SK-N-DZ (cell line): ENCODE measurements around the gene SOCS7.

Experiments used
- DNase-seq: peaks from one replicate; pipeline ENCODE4 v3.0.0-alpha.2; 2015; ENCODE audit warnings: low spot score

The SOCS7 gene

DNA sequence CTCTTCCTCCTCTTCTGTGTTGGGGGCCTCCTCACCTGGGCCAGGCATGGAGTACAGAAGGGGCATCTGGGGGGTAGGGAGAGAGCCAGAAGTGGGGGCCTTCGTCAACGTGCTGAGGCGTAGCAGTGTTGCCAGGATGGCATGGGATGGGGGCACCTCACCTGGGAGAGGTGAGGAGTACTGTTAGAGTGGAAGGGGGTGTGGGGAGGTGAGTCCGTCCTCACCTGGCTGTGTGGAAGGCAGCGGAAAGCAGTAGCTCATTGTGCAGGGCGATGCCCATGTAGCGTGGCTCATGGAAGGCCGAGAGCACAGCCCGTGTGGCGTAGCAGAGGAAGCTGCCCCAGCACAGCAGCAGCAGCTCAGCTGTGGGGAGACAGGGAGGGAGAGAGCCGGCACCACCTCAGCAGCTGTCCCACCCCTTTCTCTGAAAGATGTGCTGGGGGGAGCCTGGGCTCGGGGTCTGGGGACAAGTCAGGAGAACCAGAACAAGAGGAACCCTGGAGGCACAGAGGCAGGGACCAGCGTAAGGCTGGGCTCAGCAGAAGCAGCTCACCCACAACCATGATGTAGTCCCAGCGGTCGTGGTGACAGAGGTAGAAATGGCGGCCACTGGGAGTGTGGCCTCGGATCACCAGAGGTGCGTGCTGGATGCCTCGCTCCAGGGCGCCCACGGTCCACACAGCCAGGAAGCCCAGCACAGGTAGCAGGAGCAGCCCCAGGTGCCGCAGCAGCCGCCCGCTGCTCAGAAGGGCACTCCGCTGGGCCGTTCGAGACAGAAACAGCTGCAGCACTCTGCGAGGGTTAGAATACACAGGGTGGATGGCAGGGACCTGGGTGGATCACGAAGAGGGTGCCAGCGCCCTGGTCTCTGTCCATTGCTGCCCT is 16.9 kb upstream of the SOCS7 start:
- no peak for DNase-seq

DNA sequence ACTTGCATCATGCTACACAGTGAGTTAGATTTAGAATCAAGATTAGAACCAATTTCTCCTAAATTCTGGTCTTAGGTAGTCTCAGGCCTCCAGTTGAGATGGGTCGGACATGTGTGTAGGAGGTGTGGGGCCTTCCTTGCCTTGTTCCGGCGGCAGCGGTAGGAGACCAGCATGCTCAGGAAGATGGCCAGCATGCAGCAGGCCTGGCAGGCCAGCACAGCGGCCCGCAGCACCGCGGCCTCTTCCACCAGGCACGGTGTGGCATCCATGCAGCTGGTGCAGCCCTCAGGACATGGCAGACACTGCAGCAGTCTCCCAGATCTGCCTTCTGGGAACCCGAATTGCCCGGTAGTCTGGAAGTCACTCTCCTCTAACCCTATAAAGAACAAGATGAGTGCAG is 14.8 kb upstream of the SOCS7 start:
- no peak for DNase-seq

DNA sequence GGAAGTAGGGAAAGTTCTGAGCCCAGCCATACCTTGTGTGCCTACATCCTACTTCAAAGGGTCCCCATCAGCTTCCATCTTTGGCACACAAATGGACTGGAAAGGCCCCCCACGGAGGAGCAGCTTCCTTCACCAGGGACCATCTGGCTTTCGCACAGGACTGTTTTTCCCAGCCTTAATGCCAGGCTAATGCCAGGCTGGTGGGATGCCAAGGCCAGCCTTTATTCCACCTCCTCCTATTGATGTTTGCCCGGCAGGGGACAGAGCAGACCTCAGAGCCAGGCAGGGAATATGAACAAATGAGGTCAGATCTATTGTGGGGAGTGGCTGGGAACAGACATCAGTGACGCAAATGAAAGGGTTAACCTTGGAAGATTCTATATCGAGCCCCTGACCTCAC is 13.6 kb upstream of the SOCS7 start:
- DNase-seq = no peak

DNA sequence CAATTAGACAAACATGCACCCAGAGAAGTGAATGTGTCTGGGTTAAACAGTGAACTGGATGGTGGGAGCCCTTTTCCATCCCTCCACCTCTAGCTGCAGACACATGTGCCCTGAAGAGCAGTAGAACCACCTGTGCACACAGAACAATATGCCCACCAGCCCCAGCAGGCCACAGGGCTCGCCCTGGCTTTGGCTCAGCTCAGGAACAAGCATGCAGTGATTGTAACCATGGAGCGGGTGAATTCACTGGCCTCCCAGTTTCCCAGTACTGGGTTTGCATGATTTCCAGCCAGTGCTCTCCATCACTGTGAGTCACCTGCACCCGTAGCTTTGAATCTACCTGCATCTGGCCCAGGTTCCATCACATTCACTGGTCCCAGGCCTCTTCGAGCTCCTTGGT is 13.1 kb upstream of the SOCS7 start:
- DNase-seq = no peak

DNA sequence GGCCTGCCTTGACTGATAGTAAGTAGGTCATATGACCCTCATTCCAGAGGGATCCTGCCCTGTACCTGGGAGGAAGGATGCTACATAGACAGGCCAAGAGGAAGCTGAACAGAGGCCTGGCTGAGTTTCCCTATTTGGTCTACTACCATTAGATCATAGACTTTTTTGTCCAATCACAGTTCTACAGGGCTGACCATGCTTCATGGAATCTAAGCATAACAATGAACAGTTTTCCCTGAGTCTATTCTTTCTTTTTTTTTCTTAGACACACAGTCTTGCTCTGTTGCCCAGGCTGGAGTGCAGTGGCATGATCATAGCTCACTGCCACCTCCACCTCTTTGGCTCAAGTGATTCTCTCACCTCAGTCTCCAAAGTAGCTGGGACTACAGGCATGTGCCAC is 11.8 kb upstream of the SOCS7 start:
- no peak for DNase-seq

DNA sequence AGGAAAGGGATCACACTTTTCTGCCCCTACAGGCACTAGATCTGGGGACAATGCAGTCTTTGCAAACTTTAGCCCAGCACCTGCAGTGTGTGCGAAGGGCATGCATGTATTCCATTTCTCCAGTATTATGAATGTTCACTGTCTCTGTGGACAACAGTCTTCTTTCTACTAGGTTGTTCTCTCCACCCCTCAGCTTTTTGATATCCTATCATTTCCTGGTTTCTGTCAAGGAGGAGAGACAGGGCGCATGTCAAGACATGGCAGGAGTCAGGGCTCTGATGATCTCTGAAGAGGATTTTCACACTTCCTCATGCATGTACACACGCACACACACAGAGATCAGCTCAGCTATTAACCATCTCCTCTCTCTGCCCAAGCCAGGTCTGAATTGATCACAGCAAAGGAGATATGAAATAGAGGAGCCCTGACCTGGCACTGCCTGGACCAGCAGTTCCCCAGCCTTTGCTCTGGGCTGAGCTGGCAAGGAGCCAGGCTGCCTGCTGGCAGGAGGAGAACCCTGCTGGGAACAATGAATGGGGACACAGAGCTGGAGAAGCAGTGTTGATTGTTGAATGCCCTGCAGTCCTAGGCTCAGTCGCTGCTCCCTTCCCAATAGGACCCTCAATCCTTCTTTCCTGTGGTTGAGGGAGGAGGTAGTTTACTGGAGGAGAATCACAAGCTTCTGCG is 10.5 kb upstream of the SOCS7 start:
- no peak for DNase-seq

DNA sequence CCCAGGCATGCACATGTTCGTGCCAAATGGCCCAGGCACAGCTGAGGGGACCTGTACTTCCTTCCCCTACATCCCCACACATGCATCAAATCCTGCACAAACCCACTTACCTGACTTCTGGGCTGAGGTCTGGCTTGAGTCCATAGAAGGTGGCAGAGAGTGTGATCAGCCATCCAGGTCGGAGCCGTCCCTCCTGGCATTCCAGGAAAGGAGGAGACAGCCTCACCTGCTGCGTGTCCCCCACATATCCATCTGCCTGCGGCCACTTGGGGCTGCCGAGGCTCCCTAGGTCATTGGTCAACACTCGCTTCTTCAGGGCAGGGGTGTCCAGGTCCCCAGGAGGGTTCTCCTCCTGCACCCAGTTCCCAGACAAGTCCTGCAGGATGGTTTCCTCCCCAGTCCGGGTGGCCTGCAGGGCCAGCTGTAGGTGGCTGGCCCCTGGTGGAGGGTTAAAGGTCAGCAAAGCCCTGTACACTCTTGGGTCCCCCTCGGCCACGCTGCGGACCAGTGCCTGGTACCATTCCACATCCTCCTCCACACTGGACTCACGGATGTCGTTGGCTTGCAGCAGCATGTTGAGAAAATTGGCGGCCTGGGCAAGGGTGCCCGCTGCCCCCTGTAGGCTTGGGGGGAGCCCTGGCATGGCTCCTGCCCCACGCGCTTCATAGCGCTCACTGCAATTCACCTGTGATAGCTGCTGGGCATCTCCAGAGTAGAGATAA is 8.6 kb upstream of the SOCS7 start:
- DNase-seq = no peak

DNA sequence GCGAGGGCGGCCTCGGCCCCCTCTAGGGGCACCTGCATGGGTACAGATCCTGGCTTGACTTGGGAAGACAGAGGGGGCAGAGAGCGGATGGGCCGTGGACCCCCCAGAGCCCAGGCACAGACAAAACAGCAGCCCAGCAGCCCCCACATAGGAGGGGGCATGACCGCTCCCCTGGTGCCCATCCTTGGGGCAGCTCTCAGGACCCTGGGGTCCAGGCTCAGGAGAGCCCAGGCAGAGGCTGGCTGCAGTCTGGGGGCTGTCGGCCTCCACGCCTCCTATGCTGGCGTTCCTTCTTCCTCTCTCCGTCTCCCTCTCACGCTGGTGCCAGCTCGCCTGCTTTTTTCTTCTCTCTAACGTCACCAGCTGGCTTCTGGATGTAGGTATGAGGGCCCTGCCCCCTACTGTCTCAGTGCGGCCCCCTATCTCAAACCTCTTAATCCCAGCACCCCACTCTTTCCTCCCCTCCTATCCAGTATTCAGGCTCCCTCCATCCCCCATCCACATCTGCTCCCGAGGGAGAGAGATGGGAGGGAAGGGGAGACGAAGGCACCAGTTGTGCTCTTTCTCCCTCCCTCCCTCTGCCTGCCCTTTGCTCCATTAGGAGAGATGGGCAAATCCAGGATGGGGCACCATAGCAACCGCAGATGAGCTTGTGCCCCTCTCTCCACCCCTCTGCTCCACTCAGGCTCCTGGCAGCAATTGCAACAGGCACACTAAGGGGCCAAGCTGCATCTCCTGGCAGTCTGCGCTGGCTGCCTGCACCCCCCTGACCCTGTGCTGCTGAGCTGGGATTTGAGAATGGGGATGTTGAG is 7.8 kb upstream of the SOCS7 start, which contains the start of gene GPR179:
GPR179 (minus strand) TSS at position 349 of the 812 bp plus-strand sequence; CDS start at position 182, 167 bp downstream.
- no peak for DNase-seq

DNA sequence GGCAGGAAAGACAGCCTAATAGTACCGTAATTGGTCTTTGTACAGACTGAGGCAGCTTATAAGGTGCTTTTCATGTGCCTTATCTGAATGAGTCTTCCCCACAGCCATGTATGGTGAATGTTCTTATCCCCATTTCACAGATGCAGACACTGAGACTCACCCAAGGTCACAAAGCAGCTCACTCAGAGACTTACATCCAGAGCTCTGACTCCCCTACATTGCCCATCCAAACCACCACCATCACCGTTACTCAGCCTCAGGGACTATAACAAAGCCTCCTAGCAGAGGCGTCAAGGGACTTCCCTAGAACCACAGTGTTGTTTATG is 7.3 kb upstream of the SOCS7 start:
- no peak for DNase-seq

DNA sequence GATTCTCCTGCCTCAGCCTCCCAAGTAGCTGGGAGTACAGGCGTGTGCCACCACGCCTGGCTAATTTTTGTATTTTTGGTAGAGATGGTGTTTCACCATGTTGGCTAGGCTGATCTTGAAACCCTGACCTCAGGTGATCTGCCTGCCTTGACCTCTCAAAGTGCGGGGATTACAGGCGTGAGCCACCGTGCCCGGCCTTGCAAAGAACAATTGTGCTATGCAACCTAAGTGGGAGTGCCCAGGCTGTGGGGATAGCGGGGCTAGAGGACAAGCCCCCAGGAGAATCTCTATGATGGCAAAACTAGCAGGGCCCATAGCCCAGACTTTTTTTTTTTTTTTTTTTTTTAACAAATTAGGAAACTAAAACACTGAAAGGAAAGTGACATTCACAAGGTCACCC is 5.9 kb upstream of the SOCS7 start:
- no peak for DNase-seq

DNA sequence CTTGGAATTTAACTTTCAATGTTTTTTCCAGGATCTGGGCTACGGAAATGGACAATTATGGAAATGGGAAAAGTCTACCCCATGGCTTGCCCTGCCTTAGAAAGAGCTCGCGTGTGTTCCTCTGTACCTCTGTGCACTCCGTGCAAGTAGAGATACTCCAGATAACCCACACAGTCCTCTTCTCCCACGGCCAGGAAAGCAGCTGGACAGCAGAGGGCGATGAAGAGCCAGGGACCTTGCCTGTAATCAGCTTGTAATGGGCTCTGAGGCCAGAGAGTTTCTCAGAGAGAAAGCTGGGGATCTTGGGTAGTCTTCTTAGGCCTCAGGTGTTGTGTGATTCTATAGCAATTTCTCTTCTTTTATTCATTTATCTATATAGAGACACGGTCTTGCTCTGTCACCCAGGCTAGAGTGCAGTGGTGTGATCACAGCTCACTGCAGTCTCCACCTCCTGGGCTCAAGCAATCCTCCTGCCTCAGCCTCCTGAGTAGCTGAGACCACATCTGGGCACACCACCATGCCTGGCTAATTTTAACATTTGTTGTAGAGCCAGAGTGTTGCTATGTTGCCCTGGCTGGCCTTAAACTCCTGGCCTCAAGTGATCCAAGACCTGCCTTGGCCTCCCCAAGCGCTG is 2.4 kb upstream of the SOCS7 start:
- peak; percentile 87 for DNase-seq

DNA sequence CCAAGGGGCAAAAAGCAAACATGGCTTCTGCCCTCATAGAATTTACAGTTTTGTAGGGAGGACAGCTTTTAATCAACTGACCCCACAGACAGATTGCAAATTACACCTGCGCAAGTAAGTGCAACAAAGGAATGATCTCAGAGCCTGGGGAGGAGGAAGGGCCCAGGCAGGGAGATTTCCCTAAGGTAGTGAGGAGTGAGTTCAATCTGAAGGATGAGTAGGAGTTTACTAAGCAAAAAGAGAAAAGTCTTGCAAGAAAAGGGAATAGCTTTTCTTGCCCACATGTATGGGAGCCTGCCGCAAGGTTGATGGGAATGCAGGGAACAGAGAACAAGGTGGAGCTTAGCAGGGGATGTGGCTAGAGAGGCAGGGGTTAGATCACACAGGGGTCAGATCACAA is 1.6 kb upstream of the SOCS7 start:
- DNase-seq = no peak

DNA sequence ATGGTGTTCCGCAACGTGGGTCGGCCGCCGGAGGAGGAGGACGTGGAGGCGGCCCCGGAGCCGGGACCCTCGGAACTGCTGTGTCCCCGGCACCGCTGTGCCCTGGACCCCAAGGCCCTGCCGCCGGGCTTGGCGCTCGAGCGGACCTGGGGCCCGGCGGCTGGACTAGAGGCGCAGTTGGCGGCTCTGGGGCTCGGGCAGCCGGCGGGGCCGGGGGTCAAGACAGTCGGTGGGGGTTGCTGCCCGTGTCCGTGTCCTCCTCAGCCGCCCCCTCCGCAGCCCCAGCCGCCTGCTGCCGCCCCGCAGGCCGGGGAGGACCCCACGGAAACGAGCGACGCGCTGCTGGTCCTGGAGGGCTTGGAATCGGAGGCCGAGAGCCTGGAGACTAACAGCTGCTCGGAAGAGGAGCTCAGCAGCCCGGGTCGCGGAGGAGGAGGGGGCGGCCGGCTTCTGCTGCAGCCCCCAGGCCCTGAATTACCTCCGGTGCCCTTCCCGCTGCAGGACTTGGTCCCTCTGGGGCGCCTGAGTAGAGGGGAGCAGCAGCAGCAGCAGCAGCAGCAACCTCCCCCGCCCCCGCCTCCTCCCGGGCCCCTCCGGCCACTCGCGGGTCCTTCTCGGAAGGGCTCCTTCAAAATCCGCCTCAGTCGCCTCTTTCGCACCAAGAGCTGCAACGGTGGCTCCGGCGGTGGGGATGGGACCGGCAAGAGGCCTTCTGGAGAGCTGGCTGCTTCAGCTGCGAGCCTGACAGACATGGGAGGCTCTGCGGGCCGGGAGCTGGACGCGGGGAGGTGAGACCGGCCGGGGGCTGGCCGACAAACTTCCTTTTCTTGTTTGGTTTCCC is 821 bp downstream of the SOCS7 start:
- DNase-seq = no peak

DNA sequence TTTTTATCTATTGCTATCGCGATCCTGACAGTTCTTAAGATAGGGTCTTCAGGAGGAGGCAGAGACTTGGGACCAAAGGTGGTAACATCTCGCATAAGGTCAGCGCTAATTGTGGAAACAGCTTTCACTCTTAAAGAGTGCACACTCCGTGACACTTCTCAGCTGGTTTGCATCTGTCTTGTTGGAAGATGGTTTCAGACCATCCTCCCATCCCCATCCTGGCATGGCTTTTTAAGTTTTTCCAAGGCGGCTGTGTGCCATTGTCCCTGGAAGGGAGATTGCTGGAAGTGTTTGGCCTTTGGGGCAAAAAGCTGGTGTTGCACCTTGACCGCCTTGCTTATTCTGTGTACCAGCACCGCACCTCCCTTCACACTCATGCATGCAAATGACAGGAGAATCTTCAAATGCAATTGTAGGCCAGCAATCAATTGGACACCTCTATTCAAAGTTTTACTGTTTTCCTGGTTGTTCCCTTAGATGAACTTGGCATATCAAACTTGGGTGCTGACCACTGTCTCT is 1.5 kb downstream of the SOCS7 start:
- DNase-seq = no peak

DNA sequence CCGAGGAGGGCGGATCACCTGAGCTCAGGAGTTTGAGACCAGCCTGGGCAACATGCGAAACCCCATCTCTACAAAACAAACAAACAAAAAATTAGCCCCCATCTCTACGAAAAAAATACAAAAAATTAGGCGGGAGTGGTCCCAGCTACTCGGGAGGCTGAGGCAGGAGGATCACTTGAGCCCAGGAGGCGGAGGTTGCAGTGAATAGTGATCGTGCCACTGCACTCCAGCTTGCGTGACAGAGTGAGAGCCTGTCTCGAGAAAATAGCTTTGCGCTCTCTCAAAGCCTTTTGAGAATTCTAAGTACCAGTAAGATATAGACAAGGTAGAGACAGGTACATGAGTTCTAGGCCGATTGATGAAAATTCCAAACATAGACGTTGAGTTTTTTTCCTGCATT is 2.0 kb downstream of the SOCS7 start:
- no peak for DNase-seq

DNA sequence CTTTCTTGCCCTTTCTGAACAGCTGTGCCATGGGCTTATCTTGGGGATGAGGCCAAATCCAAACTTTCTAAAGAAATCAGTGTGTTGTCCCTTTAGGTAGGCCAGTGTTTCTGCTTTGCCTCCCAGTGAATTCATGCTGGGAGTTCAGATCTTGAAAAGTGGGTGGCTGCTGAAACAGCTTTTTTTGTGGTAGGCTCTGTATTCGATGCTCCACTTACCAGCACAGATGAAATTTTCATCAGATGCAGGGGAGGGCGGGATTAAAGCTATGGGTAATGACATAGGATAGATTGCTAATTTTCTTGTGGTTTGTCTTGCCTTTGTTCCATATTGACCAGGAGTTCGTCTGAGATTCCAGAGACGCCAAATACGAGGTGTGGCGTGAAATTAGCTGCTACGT is 2.8 kb downstream of the SOCS7 start:
- DNase-seq = no peak

DNA sequence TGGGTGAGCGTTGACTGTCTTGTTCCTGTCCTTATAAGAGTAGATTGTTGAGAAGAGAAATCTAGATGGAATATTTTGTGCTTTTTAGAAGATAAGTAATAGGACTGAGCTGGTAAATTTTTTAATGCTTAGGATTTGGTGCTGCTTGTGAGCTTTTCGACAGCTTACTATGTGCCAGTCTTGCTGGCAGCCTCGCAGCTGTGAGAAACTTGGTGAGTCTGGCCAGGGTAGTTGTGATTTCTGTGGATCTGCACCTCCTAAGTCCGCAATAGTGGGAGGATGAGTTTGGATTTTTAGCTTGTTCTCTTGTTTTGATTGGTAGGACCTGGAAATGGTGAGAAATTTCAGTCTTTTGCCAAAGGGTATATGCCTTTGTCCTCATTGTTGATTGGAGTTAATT is 3.6 kb downstream of the SOCS7 start:
- no peak for DNase-seq

DNA sequence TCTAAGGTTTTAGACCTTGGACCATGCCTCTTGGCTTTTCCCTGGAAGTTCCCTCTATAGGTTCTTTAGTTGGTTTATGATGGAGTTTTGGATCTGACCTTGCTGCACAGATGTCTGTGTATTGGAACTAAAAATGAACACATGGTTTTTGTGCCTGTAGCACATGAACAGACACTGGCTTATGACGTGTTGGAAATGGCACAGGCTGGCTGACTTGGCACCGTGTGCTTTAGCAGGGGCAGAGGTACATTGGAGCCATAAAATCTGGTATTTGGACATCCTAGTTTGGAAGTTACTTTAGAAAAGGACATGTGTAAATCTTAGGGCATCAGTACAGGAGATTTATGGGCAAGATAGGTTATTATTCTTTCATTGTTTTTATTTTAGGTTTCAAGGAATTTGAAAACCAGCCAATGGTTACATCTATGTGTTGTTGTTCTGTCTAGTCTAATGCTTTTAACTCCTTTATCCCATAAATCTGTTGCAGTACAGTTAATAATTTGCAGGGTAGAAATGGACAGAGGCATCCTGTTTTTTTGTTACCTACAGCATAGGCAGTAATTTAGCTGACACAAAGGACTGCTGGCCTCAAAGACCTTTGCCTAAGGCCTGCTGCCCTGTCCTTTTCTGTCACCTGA is 6.0 kb downstream of the SOCS7 start:
- no peak for DNase-seq
